Measurements from ENCODE around the gene HJURP.

The HJURP gene

DNA sequence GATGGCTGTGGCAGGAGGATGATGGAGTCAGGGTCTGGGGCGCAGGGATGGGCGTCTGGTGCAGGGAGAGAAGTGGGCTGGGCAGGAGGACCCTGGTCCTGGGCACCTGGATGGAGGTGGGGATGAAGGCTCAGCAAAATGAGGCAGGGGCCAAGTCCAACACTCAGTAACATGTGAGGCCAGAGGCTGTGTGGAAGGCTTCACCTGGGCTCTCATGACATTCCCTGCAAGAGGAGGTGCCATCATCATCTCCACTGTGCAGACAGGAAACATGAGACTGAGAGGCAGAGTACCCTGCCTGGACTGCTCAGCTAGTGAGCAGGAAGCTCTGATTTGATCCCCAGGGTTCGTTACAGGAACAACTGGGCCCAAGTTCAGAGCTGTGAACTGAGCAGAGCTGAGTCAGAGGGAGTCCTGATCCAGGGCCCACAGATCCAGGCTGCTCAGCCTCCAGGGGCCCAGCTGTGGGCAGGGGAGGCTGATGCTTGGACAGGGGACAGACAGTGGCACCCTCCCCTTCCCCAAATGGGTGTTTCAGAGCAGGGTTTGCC is 36.9 kb downstream of the HJURP start:
- Histone ChIP-seq H2BK15ac (replicated peaks; ENCODE audit: low read depth) (no peak overlapping the region), H3K27ac (ENCODE audit: low read depth, low read length) (no peak overlapping the region), H3K4me2 (ENCODE audit: low read length) (no peak overlapping the region), H2BK5ac (ENCODE audit: low read length) (no peak overlapping the region), H3K18ac (ENCODE audit: low read length) (no peak overlapping the region), H3K4ac (ENCODE audit: low read depth, low read length) (no peak overlapping the region), H4K8ac (ENCODE audit: low read depth, low read length) (no peak overlapping the region), H3K79me2 (ENCODE audit: control insufficient read depth, insufficient read depth, low read length) (no peaks in the 10 kb centered on the region), H3K23ac (ENCODE audit: low read length) (no peak overlapping the region), H3K36me3 (ENCODE audit: control insufficient read depth, insufficient read depth, low read length) (no peaks in the 10 kb centered on the region), H3K4me1 (ENCODE audit: control insufficient read depth, low read depth, low read length) (no peaks in the 10 kb centered on the region), H3K4me3 (ENCODE audit: low read length) (no peak overlapping the region), H2AK5ac (ENCODE audit: low read length) (no peak overlapping the region), H4K5ac (ENCODE audit: low read length) (no peak overlapping the region), H2BK120ac (ENCODE audit: low read depth, low read length) (no peak overlapping the region), H3K79me1 (ENCODE audit: low read length) (no peaks in the 10 kb centered on the region), H3K9ac (ENCODE audit: low read length) (no peak overlapping the region), H3K56ac (ENCODE audit: low read length) (no peak overlapping the region), H3K27me3 (ENCODE audit: insufficient read depth, low read length, poor library complexity) (no peaks in the 10 kb centered on the region)
- no peak for DNase-seq
- WGBS (ENCODE audit: extremely low coverage, insufficient coverage, low lambda C conversion rate): no CpG with 5 or more reads among the region's 3 CpGs

DNA sequence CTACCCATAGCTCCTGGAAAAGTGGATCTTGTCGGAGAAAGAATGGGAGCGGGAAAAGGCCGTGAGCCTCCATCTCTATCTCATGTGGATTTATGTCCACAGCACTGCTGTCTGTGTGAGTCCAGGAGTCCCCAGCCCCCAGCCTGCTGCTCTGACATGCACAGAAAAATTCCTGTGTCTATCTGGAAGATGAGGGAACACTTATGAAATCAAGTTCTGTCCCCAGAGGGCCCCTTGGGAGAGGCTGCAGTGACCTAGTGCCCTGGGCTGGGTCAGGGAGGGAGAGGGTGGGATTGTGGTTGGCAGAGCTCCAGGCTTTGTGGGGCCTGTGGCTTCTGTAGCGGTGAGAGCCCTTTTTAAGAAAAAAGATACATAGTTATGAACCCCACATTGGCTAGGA is 37.6 kb downstream of the HJURP start:
- Histone ChIP-seq H2BK5ac (ENCODE audit: low read length) (no peak overlapping the region), H3K27me3 (ENCODE audit: insufficient read depth, low read length, poor library complexity) (no peaks in the 10 kb centered on the region), H3K27ac (ENCODE audit: low read depth, low read length) (no peak overlapping the region), H3K79me1 (ENCODE audit: low read length) (no peaks in the 10 kb centered on the region), H3K56ac (ENCODE audit: low read length) (no peak overlapping the region), H3K4me3 (ENCODE audit: low read length) (no peak overlapping the region), H4K5ac (ENCODE audit: low read length) (no peak overlapping the region), H2AK5ac (ENCODE audit: low read length) (no peak overlapping the region), H2BK15ac (replicated peaks; ENCODE audit: low read depth) (no peak overlapping the region), H3K18ac (ENCODE audit: low read length) (no peak overlapping the region), H3K4me2 (ENCODE audit: low read length) (no peak overlapping the region), H3K9ac (ENCODE audit: low read length) (no peak overlapping the region), H3K4me1 (ENCODE audit: control insufficient read depth, low read depth, low read length) (no peaks in the 10 kb centered on the region), H3K36me3 (ENCODE audit: control insufficient read depth, insufficient read depth, low read length) (no peaks in the 10 kb centered on the region), H3K79me2 (ENCODE audit: control insufficient read depth, insufficient read depth, low read length) (no peaks in the 10 kb centered on the region), H3K4ac (ENCODE audit: low read depth, low read length) (no peak overlapping the region), H2BK120ac (ENCODE audit: low read depth, low read length) (no peak overlapping the region), H4K8ac (ENCODE audit: low read depth, low read length) (no peak overlapping the region), H3K23ac (ENCODE audit: low read length) (no peak overlapping the region)
- no CpG with 5 or more reads among the region's 4 CpGs for WGBS (ENCODE audit: extremely low coverage, insufficient coverage, low lambda C conversion rate)
- no peak for DNase-seq

DNA sequence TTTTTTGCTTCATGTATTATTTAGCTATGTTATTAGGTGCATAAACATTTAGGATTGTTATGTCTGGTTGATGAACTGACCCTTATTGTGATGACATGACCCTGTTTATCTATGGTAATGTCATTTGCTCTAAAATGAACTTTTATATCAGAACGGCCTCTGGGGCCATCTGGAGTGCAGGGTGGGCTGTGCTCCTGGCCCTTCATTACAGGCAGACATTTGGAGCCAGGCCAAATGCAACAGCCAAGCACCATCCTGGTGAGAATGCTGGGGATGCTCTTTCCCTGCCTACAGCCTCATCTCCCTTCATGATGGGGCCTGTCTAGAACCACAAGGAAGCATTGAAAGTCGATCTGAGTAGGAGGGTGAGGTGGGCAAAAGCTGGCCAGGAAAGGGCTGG is 38.0 kb downstream of the HJURP start:
- H4K5ac ChIP-seq (ENCODE audit: low read length): no peak overlapping the region
- H2BK15ac ChIP-seq (replicated peaks; ENCODE audit: low read depth): no peak overlapping the region
- H4K8ac ChIP-seq (ENCODE audit: low read depth, low read length): no peak overlapping the region
- H3K4me1 ChIP-seq (ENCODE audit: control insufficient read depth, low read depth, low read length): no peaks in the 10 kb centered on the region
- no peaks in the 10 kb centered on the region for H3K79me2 ChIP-seq (ENCODE audit: control insufficient read depth, insufficient read depth, low read length)
- H3K4ac ChIP-seq (ENCODE audit: low read depth, low read length): no peak overlapping the region
- no peak overlapping the region for H3K18ac ChIP-seq (ENCODE audit: low read length)
- H3K27me3 ChIP-seq (ENCODE audit: insufficient read depth, low read length, poor library complexity): no peaks in the 10 kb centered on the region
- no peak overlapping the region for H3K4me2 ChIP-seq (ENCODE audit: low read length)
- no peak overlapping the region for H3K23ac ChIP-seq (ENCODE audit: low read length)
- H3K4me3 ChIP-seq (ENCODE audit: low read length): no peak overlapping the region
- H3K27ac ChIP-seq (ENCODE audit: low read depth, low read length): no peak overlapping the region
- no CpG with 5 or more reads among the region's 2 CpGs for WGBS (ENCODE audit: extremely low coverage, insufficient coverage, low lambda C conversion rate)
- no peak for DNase-seq
- H3K56ac ChIP-seq (ENCODE audit: low read length): no peak overlapping the region
- no peak overlapping the region for H2BK5ac ChIP-seq (ENCODE audit: low read length)
- H2AK5ac ChIP-seq (ENCODE audit: low read length): no peak overlapping the region
- no peaks in the 10 kb centered on the region for H3K79me1 ChIP-seq (ENCODE audit: low read length)
- no peak overlapping the region for H3K9ac ChIP-seq (ENCODE audit: low read length)
- no peaks in the 10 kb centered on the region for H3K36me3 ChIP-seq (ENCODE audit: control insufficient read depth, insufficient read depth, low read length)
- H2BK120ac ChIP-seq (ENCODE audit: low read depth, low read length): no peak overlapping the region

DNA sequence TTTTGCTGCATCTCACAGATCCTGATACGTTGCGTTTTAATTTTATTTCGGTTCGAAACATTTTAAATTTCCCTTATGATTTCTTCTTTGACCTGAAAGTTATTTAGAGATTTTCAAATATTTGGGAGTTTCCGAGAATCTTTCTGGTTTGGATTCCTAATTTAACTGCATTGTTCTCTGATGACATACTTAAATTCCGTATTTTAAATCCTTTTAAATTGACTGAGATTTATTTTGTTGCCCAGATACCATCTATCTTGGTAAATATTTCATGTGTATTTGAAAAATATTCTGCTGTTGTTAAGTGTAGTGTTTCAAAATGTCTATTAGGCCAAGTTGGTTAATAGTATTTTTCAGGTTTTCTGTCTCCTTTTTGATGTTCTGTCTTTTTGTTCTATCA is 38.5 kb downstream of the HJURP start:
- Histone ChIP-seq H2AK5ac (ENCODE audit: low read length) (no peak overlapping the region), H3K4ac (ENCODE audit: low read depth, low read length) (no peak overlapping the region), H3K18ac (ENCODE audit: low read length) (no peak overlapping the region), H3K27ac (ENCODE audit: low read depth, low read length) (no peak overlapping the region), H3K27me3 (ENCODE audit: insufficient read depth, low read length, poor library complexity) (no peaks in the 10 kb centered on the region), H2BK120ac (ENCODE audit: low read depth, low read length) (no peak overlapping the region), H4K8ac (ENCODE audit: low read depth, low read length) (no peak overlapping the region), H4K5ac (ENCODE audit: low read length) (no peak overlapping the region), H3K79me2 (ENCODE audit: control insufficient read depth, insufficient read depth, low read length) (no peaks in the 10 kb centered on the region), H3K56ac (ENCODE audit: low read length) (no peak overlapping the region), H2BK15ac (replicated peaks; ENCODE audit: low read depth) (no peak overlapping the region), H3K4me1 (ENCODE audit: control insufficient read depth, low read depth, low read length) (no peaks in the 10 kb centered on the region), H3K36me3 (ENCODE audit: control insufficient read depth, insufficient read depth, low read length) (no peaks in the 10 kb centered on the region), H3K4me2 (ENCODE audit: low read length) (no peak overlapping the region), H3K79me1 (ENCODE audit: low read length) (no peaks in the 10 kb centered on the region), H3K9ac (ENCODE audit: low read length) (no peak overlapping the region), H3K23ac (ENCODE audit: low read length) (no peak overlapping the region), H3K4me3 (ENCODE audit: low read length) (no peak overlapping the region), H2BK5ac (ENCODE audit: low read length) (no peak overlapping the region)
- no peak for DNase-seq
- WGBS (ENCODE audit: extremely low coverage, insufficient coverage, low lambda C conversion rate): no CpG with 5 or more reads among the region's 6 CpGs

DNA sequence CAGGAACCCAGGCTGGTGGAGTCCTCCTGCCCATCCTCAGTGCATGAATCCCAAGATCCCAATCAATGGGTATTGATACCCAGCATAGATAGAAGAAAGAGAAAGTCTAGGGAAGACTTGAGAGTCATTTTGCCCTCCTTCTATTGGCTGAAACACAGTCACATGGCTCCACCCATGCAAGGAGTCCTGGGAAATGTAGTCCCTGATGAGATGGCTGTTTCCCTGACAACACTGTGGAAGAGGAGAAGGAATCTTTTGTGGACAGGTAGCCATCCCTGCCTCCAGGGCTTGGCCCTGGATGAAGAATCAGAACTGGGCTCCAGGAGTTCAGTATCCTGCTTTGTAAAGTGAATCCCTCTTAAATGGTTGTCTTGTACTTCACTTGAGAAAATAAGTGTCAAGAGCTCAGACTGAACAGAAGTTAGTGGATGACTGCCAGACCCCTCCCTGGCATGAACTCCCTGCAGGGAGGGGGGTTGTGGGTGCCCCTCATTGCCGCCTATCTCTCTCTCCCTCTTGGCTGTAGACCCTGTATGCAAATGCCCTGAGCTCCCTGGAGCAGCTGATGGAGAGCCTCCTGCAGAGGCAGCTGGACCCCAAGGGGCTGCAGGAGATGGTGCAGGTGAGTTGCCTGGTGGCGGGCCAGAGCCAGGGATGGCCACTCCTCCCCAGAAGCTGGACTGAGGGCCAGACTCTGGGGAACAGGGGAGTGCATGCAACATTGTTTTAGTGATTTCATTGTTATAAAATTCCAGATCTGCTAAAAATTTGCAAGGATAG is 40.1 kb downstream of the HJURP start:
- peak; percentile 33 for DNase-seq
- Histone ChIP-seq H3K36me3 (ENCODE audit: control insufficient read depth, insufficient read depth, low read length) (no peaks in the 10 kb centered on the region), H3K18ac (ENCODE audit: low read length) (no peak overlapping the region), H2BK120ac (ENCODE audit: low read depth, low read length) (no peak overlapping the region), H3K9ac (ENCODE audit: low read length) (no peak overlapping the region), H3K4me3 (ENCODE audit: low read length) (no peak overlapping the region), H4K5ac (ENCODE audit: low read length) (no peak overlapping the region), H2BK15ac (replicated peaks; ENCODE audit: low read depth) (no peak overlapping the region), H3K56ac (ENCODE audit: low read length) (no peak overlapping the region), H4K8ac (ENCODE audit: low read depth, low read length) (no peak overlapping the region), H2AK5ac (ENCODE audit: low read length) (no peak overlapping the region), H3K23ac (ENCODE audit: low read length) (no peak overlapping the region), H3K4ac (ENCODE audit: low read depth, low read length) (no peak overlapping the region), H3K27me3 (ENCODE audit: insufficient read depth, low read length, poor library complexity) (no peaks in the 10 kb centered on the region), H3K4me1 (ENCODE audit: control insufficient read depth, low read depth, low read length) (no peaks in the 10 kb centered on the region), H3K27ac (ENCODE audit: low read depth, low read length) (no peak overlapping the region), H3K4me2 (ENCODE audit: low read length) (no peak overlapping the region), H2BK5ac (ENCODE audit: low read length) (no peak overlapping the region), H3K79me1 (ENCODE audit: low read length) (no peaks in the 10 kb centered on the region), H3K79me2 (ENCODE audit: control insufficient read depth, insufficient read depth, low read length) (no peaks in the 10 kb centered on the region)
- no CpG with 5 or more reads among the region's 2 CpGs for WGBS (ENCODE audit: extremely low coverage, insufficient coverage, low lambda C conversion rate)
